Endodermal cell (in vitro differentiated cells): Measurements from ENCODE around the gene AKAP4. TPM values are rescaled to one million over a fixed set of nuclear protein-coding genes. Genes with fewer than 3 reads are reported as not detected.

ENCODE experiments used
- DNase-seq: peaks from one replicate; pipeline ENCODE4 v3.0.0-alpha.2; 2017
- H3K27ac ChIP-seq: 2 replicates; pipeline ENCODE4 v1.5.1; 2013; ENCODE audit warnings: mild to moderate bottlenecking, low read depth, low read length, moderate library complexity
- H3K27me3 ChIP-seq: 2 replicates; pipeline ENCODE4 v1.6.1; 2013; ENCODE audit warnings: mild to moderate bottlenecking, low read length, moderate library complexity; ENCODE audit not compliant: insufficient read depth, control insufficient read depth, poor library complexity, severe bottlenecking
- H3K36me3 ChIP-seq: 2 replicates; pipeline ENCODE4 v1.7.0; 2013; ENCODE audit warnings: mild to moderate bottlenecking, low read length, moderate library complexity; ENCODE audit not compliant: control insufficient read depth, insufficient read depth
- H3K4me1 ChIP-seq: one replicate; pipeline ENCODE4 v1.7.0; 2013; ENCODE audit warnings: low read length; ENCODE audit not compliant: control insufficient read depth, insufficient read depth
- H3K4me3 ChIP-seq: 2 replicates; pipeline ENCODE4 v1.5.1; 2013; ENCODE audit warnings: mild to moderate bottlenecking, low read length, moderate library complexity
- H3K9ac ChIP-seq: 2 replicates; pipeline ENCODE4 v1.6.1; 2013; ENCODE audit warnings: mild to moderate bottlenecking, low read length, moderate library complexity; ENCODE audit not compliant: poor library complexity, severe bottlenecking; ENCODE audit errors: extremely low read depth
- H3K9me3 ChIP-seq: 2 replicates; pipeline ENCODE4 v1.6.1; 2013; ENCODE audit warnings: mild to moderate bottlenecking, low read length, moderate library complexity; ENCODE audit not compliant: control insufficient read depth
- H3K27ac Mint-ChIP-seq: 2 replicates; pipeline ENCODE4 v1.8.0; 2020; ENCODE audit warnings: mixed read lengths
- H3K27me3 Mint-ChIP-seq: 2 replicates; pipeline ENCODE4 v1.8.0; 2021; ENCODE audit warnings: mild to moderate bottlenecking, mixed read lengths; ENCODE audit not compliant: insufficient read depth
- H3K36me3 Mint-ChIP-seq: 2 replicates; pipeline ENCODE4 v1.8.0; 2020; ENCODE audit warnings: low read depth, mixed read lengths
- H3K4me1 Mint-ChIP-seq: 2 replicates; pipeline ENCODE4 v1.8.0; 2020; ENCODE audit warnings: mixed read lengths
- H3K4me3 Mint-ChIP-seq: 2 replicates; pipeline ENCODE4 v1.8.0; 2020; ENCODE audit warnings: mild to moderate bottlenecking, moderate library complexity, mixed read lengths
- H3K9me3 Mint-ChIP-seq: 2 replicates; pipeline ENCODE4 v1.8.0; 2020; ENCODE audit warnings: mild to moderate bottlenecking, mixed read lengths
- WGBS, 2 experiments: methylation state at CpG; one replicate each; pipeline versions ENCODE4 v1.1.5 to v1.1.7; 2013; ENCODE audit warnings: missing lambda C conversion rate in 2 of 2, mixed read lengths in 1 of 2; ENCODE audit not compliant: insufficient coverage in 1 of 2, insufficient read length in 1 of 2; 5-methylcytosine and 5-hydroxymethylcytosine counted together
- total RNA-seq, 2 donors: library from RNA; stranded (reverse); fragmentation: NEBNext Ultra II Directional in 1 of 2; extraction: Animal tissue kit (Norgen Biotek cat#: 25700) in 1 of 2; gene quantifications; 2 replicates in 1 of 2; 3 replicates in 1 of 2; pipeline ENCODE4 v1.2.1, GENCODE V29; 2021
- TF ChIP-seq, protein P1 (sequence below): fragments of 200-600 bp; sonication (generic); conservative IDR thresholded peaks from 2 replicates; pipeline ENCODE4 v1.5.0; 2021; ENCODE audit warnings: antibody characterized with exemption, mild to moderate bottlenecking

Gene AKAP4
- total RNA-seq, 2 donors from 2014 or later: not detected

DNA sequence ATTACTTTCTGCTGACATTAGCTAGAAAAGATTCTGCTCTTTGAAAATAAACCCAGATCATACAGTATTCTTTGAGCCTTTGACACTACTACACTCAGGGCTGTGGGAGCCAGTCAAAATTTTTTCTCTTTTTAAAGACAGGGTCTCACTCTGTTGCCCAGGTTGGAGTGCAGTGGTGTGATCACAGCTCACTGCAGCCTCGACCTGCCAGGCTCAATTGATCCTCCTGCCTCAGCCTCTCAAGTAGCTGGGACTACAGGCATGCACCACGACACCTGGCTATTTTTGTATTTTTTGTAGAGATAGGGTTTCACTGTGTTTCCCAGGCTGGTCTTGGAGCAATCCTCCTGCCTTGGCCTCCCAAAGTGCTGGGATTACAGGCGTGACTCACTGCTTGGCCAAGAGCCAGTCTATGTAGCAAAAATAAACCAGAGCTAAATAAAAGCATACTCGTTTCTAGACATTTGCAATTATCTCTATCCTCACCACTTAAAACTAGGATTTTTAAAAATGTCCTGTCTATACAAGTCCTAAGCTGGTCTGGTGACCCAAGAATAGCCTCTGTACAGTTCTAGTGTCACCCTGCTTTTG lies 43.2 kb downstream of the AKAP4 start:
- no peaks in the 10 kb centered on the region for H3K4me1 ChIP-seq
- no peak overlapping the region for H3K27ac Mint-ChIP-seq
- H3K27me3 Mint-ChIP-seq: no peaks in the 10 kb centered on the region
- H3K4me3 ChIP-seq: no peak overlapping the region
- no peak overlapping the region for H3K27ac ChIP-seq
- H3K9ac ChIP-seq: no peak overlapping the region
- peaks cover 60% of the 10 kb centered on the region for H3K9me3 Mint-ChIP-seq
- H3K4me1 Mint-ChIP-seq: no peaks in the 10 kb centered on the region
- no peaks in the 10 kb centered on the region for H3K36me3 ChIP-seq
- no peaks in the 10 kb centered on the region for H3K36me3 Mint-ChIP-seq
- H3K9me3 ChIP-seq: no peaks in the 10 kb centered on the region
- no peak for DNase-seq
- WGBS, 2 experiments: 80 to 89% methylated on average over 1 to 4 of the region's 4 CpGs
- no peaks in the 10 kb centered on the region for H3K27me3 ChIP-seq
- H3K4me3 Mint-ChIP-seq: no peak overlapping the region
- TF ChIP-seq, protein P1, sequence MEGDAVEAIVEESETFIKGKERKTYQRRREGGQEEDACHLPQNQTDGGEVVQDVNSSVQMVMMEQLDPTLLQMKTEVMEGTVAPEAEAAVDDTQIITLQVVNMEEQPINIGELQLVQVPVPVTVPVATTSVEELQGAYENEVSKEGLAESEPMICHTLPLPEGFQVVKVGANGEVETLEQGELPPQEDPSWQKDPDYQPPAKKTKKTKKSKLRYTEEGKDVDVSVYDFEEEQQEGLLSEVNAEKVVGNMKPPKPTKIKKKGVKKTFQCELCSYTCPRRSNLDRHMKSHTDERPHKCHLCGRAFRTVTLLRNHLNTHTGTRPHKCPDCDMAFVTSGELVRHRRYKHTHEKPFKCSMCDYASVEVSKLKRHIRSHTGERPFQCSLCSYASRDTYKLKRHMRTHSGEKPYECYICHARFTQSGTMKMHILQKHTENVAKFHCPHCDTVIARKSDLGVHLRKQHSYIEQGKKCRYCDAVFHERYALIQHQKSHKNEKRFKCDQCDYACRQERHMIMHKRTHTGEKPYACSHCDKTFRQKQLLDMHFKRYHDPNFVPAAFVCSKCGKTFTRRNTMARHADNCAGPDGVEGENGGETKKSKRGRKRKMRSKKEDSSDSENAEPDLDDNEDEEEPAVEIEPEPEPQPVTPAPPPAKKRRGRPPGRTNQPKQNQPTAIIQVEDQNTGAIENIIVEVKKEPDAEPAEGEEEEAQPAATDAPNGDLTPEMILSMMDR: no peak

DNA sequence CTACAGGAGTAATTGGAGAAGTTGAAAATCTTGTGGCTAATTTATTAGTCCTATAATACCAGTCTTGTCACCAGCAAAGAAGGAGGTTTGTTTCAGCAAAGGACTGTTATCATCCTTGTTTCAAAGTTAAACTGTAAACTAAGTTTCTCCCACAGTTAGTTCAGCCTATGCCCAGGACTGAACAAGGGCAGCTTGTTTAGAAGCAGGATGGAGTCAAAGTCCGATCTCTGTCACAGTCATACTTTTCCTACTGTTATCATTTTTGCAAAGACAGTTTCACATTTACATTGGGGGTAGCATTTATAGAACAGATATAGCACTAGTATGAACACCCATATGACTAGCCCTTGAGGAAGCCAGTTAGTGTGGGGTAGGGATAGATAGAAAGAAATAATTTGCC lies 46.4 kb downstream of the AKAP4 start:
- WGBS, 2 experiments: 86% methylated on average over 1 of the region's 1 CpG; no CpG with 5 or more reads in 1 of the 2 experiments
- no peak overlapping the region for H3K27ac Mint-ChIP-seq
- Histone ChIP-seq H3K4me3 (no peak overlapping the region), H3K9me3 (no peaks in the 10 kb centered on the region), H3K4me1 (no peaks in the 10 kb centered on the region), H3K9ac (no peak overlapping the region), H3K27me3 (no peaks in the 10 kb centered on the region), H3K36me3 (no peaks in the 10 kb centered on the region), H3K27ac (no peak overlapping the region)
- H3K9me3 Mint-ChIP-seq: peaks cover 48% of the 10 kb centered on the region
- H3K36me3 Mint-ChIP-seq: no peaks in the 10 kb centered on the region
- TF ChIP-seq, protein P1: no peak
- no peak for DNase-seq
- H3K4me3 Mint-ChIP-seq: no peak overlapping the region
- H3K4me1 Mint-ChIP-seq: no peaks in the 10 kb centered on the region
- no peaks in the 10 kb centered on the region for H3K27me3 Mint-ChIP-seq

- H3K27ac ChIP-seq: no peak overlapping the region
- H3K27me3 ChIP-seq: no peaks in the 10 kb centered on the region
- 80 to 100% methylated on average over 1 to 2 of the region's 2 CpGs for WGBS, 2 experiments
- H3K4me3 ChIP-seq: no peak overlapping the region
- TF ChIP-seq, protein P1: no peak
- Mint-ChIP-seq H3K27ac (no peak overlapping the region), H3K27me3 (no peaks in the 10 kb centered on the region), H3K4me3 (no peak overlapping the region), H3K4me1 (no peaks in the 10 kb centered on the region), H3K9me3 (peaks cover 54% of the 10 kb centered on the region), H3K36me3 (no peaks in the 10 kb centered on the region)
- no peaks in the 10 kb centered on the region for H3K4me1 ChIP-seq
- H3K36me3 ChIP-seq: no peaks in the 10 kb centered on the region
- H3K9ac ChIP-seq: no peak overlapping the region
- DNase-seq: no peak
- H3K9me3 ChIP-seq: no peaks in the 10 kb centered on the region
Observed at GRCh38 chrX:50152456-50152855, 48.4 kb downstream of the AKAP4 start.
